ENCODE measurements around the gene TH.

TH gene

DNA sequence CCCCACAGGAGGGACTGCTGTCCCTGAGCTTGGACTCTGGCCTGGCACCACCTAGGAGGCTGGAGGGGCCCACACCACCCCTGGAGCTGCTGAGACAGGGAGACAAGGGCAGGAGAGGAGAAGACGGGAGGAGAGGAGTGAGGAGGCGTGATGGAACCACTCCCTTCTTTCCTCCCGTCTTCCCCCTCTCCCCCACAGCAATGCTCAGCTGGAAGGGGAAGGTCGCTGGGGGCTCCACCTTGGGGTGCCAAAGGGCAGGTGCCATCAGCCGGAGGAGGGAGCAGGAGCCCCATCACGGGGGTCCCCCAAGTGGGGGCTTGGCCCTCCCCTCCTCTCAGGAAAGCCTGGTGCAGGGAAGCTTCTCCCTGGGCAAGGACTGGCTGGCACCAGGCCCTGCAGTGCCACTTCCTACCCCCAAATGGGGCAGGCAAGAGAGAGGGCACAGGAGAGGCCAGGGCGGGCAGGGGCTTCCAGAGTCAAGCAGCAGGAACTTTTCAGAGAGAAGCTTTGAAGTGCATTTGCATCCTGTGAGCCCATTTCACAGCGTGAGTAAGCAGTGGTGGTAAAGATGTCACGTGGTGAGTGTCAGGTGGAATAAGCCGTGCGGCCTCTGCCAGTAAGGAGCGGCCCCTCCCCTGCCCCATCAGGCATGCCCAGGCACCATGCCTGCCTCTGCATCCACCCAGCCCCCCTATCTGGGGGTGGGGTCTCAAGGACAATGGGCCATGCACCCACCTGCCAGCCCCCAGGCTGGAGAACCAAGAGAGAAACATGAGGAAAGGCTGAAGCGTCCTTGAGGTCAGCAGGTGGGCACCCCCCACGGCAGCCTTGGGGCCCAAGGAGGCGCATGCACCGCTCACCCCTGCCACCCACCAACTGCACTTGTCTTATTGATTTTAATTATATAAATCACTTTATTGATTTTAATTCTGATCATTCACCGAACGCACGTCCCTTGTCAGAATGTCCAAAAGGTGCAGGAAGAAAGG is 37.3 kb downstream of the TH start:
- no peak for TF ChIP-seq MYC (IDR thresholded peaks at IDR 0.05; ENCODE audit: low read depth, low read length)
- no peak for TF ChIP-seq POLR2A (IDR thresholded peaks at IDR 0.05; ENCODE audit: extremely low read depth, insufficient read length)
- TF ChIP-seq, protein P1, sequence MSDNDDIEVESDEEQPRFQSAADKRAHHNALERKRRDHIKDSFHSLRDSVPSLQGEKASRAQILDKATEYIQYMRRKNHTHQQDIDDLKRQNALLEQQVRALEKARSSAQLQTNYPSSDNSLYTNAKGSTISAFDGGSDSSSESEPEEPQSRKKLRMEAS (IDR thresholded peaks at IDR 0.05; ENCODE audit: low read depth, low read length) = no peak
- TF ChIP-seq, protein P2, sequence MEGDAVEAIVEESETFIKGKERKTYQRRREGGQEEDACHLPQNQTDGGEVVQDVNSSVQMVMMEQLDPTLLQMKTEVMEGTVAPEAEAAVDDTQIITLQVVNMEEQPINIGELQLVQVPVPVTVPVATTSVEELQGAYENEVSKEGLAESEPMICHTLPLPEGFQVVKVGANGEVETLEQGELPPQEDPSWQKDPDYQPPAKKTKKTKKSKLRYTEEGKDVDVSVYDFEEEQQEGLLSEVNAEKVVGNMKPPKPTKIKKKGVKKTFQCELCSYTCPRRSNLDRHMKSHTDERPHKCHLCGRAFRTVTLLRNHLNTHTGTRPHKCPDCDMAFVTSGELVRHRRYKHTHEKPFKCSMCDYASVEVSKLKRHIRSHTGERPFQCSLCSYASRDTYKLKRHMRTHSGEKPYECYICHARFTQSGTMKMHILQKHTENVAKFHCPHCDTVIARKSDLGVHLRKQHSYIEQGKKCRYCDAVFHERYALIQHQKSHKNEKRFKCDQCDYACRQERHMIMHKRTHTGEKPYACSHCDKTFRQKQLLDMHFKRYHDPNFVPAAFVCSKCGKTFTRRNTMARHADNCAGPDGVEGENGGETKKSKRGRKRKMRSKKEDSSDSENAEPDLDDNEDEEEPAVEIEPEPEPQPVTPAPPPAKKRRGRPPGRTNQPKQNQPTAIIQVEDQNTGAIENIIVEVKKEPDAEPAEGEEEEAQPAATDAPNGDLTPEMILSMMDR (IDR thresholded peaks at IDR 0.05; ENCODE audit: low read depth, low read length) = no peak
- DNase-seq (ENCODE audit: low read depth) = no peak
- H3K4me3 ChIP-seq (ENCODE audit: low read depth, low read length) = no peak overlapping the region

DNA sequence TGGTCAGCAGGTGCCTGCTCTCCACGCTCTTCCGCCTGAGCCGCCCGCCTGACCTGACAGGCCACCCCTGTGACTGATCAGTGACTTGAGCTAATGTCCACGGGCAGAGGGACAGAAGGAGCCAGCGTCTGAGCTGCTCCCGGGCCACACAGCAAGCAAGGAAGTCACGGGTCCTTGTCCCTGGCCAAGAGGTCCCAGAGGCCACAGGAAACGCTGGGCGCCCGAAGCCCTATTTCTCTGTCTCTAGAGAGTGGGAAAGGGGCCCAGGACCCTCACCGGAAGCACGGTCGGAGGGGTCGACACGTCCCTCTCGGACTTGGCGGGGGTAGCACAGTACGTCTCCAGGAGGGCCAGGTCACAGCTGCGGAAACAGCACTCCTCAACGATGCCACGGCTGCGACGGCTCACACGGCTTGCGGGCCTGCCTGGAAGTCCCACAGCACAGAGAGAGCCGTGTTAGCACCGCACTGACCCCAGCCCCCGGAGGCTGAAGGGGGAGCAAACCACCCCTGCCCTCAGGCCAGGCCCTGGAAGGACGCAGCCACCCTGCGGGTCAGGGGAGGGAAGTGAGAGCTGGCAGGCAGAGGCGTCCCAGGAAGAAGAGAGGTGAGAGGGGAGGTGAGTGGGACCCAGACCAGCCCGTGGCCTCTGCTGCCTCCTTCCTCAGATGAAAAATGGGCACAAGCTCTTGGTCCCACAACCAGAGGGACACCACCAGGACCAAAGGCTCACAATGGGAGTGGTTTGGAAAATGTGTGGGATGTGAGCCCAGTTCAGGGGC is 38.2 kb downstream of the TH start:
- H3K4me3 ChIP-seq (ENCODE audit: low read depth, low read length) = no peak overlapping the region
- TF ChIP-seq POLR2A (IDR thresholded peaks at IDR 0.05; ENCODE audit: extremely low read depth, insufficient read length) = no peak
- TF ChIP-seq, protein P2 (IDR thresholded peaks at IDR 0.05; ENCODE audit: low read depth, low read length) = no peak
- TF ChIP-seq MYC (IDR thresholded peaks at IDR 0.05; ENCODE audit: low read depth, low read length) = no peak
- TF ChIP-seq, protein P1 (IDR thresholded peaks at IDR 0.05; ENCODE audit: low read depth, low read length) = no peak
- DNase-seq (ENCODE audit: low read depth) = no peak

DNA sequence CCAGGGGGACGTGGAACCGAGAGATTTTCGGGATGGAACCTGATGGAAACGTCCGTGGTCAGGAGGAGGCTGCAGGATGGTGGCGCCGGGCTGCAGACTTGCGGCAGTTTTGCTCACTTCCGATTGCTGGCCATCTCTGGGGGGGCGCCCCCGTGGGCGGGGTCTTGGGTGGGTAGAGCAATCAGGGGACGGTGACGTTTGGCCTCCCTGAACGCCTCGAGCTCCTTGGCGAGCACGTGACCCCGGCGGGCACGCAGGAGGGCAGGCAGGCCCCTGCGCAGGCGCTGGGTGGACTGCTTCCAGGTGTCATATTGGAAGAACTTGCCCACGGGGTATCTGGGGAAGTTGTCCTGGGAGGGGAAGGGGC is 38.8 kb downstream of the TH start:
- no peak overlapping the region for H3K4me3 ChIP-seq (ENCODE audit: low read depth, low read length)
- no peak for DNase-seq (ENCODE audit: low read depth)
- TF ChIP-seq, protein P2 (IDR thresholded peaks at IDR 0.05; ENCODE audit: low read depth, low read length) = no peak
- TF ChIP-seq POLR2A (IDR thresholded peaks at IDR 0.05; ENCODE audit: extremely low read depth, insufficient read length) (no peak), MYC (IDR thresholded peaks at IDR 0.05; ENCODE audit: low read depth, low read length) (no peak)
- TF ChIP-seq, protein P1 (IDR thresholded peaks at IDR 0.05; ENCODE audit: low read depth, low read length) = no peak

DNA sequence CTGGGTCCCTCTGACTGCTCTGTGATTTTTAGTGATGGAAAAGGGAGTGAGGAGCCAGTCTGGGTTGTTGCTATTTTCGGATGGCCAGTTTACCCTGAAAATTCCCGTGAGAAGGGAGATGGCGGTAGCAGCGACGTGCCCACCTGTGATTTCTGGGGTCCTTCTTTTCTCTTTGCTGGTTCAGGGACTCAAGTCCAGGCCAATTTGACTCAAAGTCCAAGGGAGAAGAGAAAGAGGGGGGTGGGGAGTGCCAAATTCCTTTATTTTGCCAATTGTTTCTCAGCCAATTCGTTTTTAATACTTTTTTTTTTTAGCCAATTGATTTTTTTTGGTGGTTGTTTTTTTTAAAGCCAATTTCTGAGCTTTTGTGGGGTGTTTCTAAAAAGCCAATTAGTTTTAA is 39.4 kb downstream of the TH start:
- no peak for DNase-seq (ENCODE audit: low read depth)
- no peak overlapping the region for H3K4me3 ChIP-seq (ENCODE audit: low read depth, low read length)

More for the DNA sequence above, 39.4 kb downstream of the TH start:
- TF ChIP-seq, protein P2 (IDR thresholded peaks at IDR 0.05; ENCODE audit: low read depth, low read length) = no peak
- TF ChIP-seq, protein P1 (IDR thresholded peaks at IDR 0.05; ENCODE audit: low read depth, low read length) = no peak
- no peak for TF ChIP-seq MYC (IDR thresholded peaks at IDR 0.05; ENCODE audit: low read depth, low read length)

All from NB4 (cell line).